ENCODE measurements around the gene NCMAP. TPM values are rescaled to one million over a fixed set of nuclear protein-coding genes. Genes with fewer than 3 reads are reported as not detected.

Gene NCMAP
- total RNA-seq, 2 experiments from 2014 or later: 0.20 to 0.31 TPM

- Mint-ChIP-seq H3K4me3 (no peak overlapping the region), H3K36me3 (ENCODE audit: low read depth) (no peaks in the 10 kb centered on the region), H3K9me3 (no peaks in the 10 kb centered on the region), H3K27me3 (ENCODE audit: low read depth) (no peaks in the 10 kb centered on the region), H3K27ac (no peak overlapping the region), H3K4me1 (ENCODE audit: low read depth) (no peaks in the 10 kb centered on the region)
- CTCF ChIA-PET: no interaction called here
- DNase-seq: no peak
- intact Hi-C loops (cut with micrococcal nuclease): no loop called here
Observed at GRCh38 chr1:24606296-24606605, 50.4 kb downstream of the NCMAP start.

- Mint-ChIP-seq H3K27me3 (ENCODE audit: low read depth) (no peaks in the 10 kb centered on the region), H3K4me1 (ENCODE audit: low read depth) (no peaks in the 10 kb centered on the region), H3K27ac (no peak overlapping the region), H3K36me3 (ENCODE audit: low read depth) (no peaks in the 10 kb centered on the region), H3K9me3 (no peaks in the 10 kb centered on the region), H3K4me3 (no peak overlapping the region)
- CTCF ChIA-PET: interaction anchor here (0.7 kb wide), 1 partner anchor 479 kb away, joined by 3 read pairs; no protein-coding TSS in a partner anchor
- no peak for DNase-seq
- intact Hi-C loops (cut with micrococcal nuclease): no loop called here
Observed at GRCh38 chr1:24606621-24607020, 50.7 kb downstream of the NCMAP start.

GRCh38 chr1:24609949-24610517 is 54.1 kb downstream of the NCMAP start:
- Mint-ChIP-seq H3K27me3 (ENCODE audit: low read depth) (no peaks in the 10 kb centered on the region), H3K4me1 (ENCODE audit: low read depth) (no peaks in the 10 kb centered on the region), H3K27ac (no peak overlapping the region), H3K9me3 (no peaks in the 10 kb centered on the region), H3K4me3 (no peak overlapping the region), H3K36me3 (ENCODE audit: low read depth) (no peaks in the 10 kb centered on the region)
- CTCF ChIA-PET: interaction anchor here (0.9 to 2.3 kb wide), 4 partner anchors 23 to 411 kb away, joined by 3 to 9 read pairs (median 4); no protein-coding TSS in a partner anchor
- no peak for DNase-seq
- intact Hi-C loops (cut with micrococcal nuclease): no loop called here

- H3K9me3 Mint-ChIP-seq: no peaks in the 10 kb centered on the region
- intact Hi-C loops (cut with micrococcal nuclease): no loop called here
- H3K4me3 Mint-ChIP-seq: no peak overlapping the region
- no peaks in the 10 kb centered on the region for H3K4me1 Mint-ChIP-seq (ENCODE audit: low read depth)
- no peaks in the 10 kb centered on the region for H3K36me3 Mint-ChIP-seq (ENCODE audit: low read depth)
- no peak overlapping the region for H3K27ac Mint-ChIP-seq
- peaks cover 2% of the 10 kb centered on the region for H3K27me3 Mint-ChIP-seq (ENCODE audit: low read depth)
- DNase-seq: no peak
- CTCF ChIA-PET: no interaction called here
Observed at GRCh38 chr1:24619376-24619775, 63.5 kb downstream of the NCMAP start.

- Mint-ChIP-seq H3K4me1 (ENCODE audit: low read depth) (no peaks in the 10 kb centered on the region), H3K27me3 (ENCODE audit: low read depth) (peaks cover 2% of the 10 kb centered on the region), H3K9me3 (no peaks in the 10 kb centered on the region), H3K4me3 (no peak overlapping the region), H3K36me3 (ENCODE audit: low read depth) (no peaks in the 10 kb centered on the region), H3K27ac (no peak overlapping the region)
- no peak for DNase-seq
- intact Hi-C loops (cut with micrococcal nuclease): no loop called here
- CTCF ChIA-PET: no interaction called here
Observed at GRCh38 chr1:24620678-24621077, 64.8 kb downstream of the NCMAP start.

GRCh38 chr1:24621121-24621520 is 65.2 kb downstream of the NCMAP start:
- DNase-seq: no peak
- Mint-ChIP-seq H3K9me3 (no peaks in the 10 kb centered on the region), H3K4me1 (ENCODE audit: low read depth) (no peaks in the 10 kb centered on the region), H3K36me3 (ENCODE audit: low read depth) (no peaks in the 10 kb centered on the region), H3K27me3 (ENCODE audit: low read depth) (no peaks in the 10 kb centered on the region), H3K27ac (no peak overlapping the region), H3K4me3 (no peak overlapping the region)
- CTCF ChIA-PET: no interaction called here
- intact Hi-C loops (cut with micrococcal nuclease): no loop called here

- H3K27ac Mint-ChIP-seq: no peak overlapping the region
- no peaks in the 10 kb centered on the region for H3K27me3 Mint-ChIP-seq (ENCODE audit: low read depth)
- no peak for DNase-seq
- no peaks in the 10 kb centered on the region for H3K36me3 Mint-ChIP-seq (ENCODE audit: low read depth)
- intact Hi-C loops (cut with micrococcal nuclease): no loop called here
- CTCF ChIA-PET: no interaction called here
- no peaks in the 10 kb centered on the region for H3K9me3 Mint-ChIP-seq
- no peaks in the 10 kb centered on the region for H3K4me1 Mint-ChIP-seq (ENCODE audit: low read depth)
- no peak overlapping the region for H3K4me3 Mint-ChIP-seq
Observed at GRCh38 chr1:24622218-24622617, 66.3 kb downstream of the NCMAP start.

GRCh38 chr1:24632832-24633175 is 76.9 kb downstream of the NCMAP start:
- intact Hi-C loops (cut with micrococcal nuclease): no loop called here
- no peaks in the 10 kb centered on the region for H3K9me3 Mint-ChIP-seq
- no peaks in the 10 kb centered on the region for H3K27me3 Mint-ChIP-seq (ENCODE audit: low read depth)
- no peak overlapping the region for H3K27ac Mint-ChIP-seq
- no peaks in the 10 kb centered on the region for H3K36me3 Mint-ChIP-seq (ENCODE audit: low read depth)
- H3K4me1 Mint-ChIP-seq (ENCODE audit: low read depth): peaks cover 2% of the 10 kb centered on the region
- no peak for DNase-seq
- no peak overlapping the region for H3K4me3 Mint-ChIP-seq
- CTCF ChIA-PET: interaction anchor here (0.6 to 2.2 kb wide), 6 partner anchors 31 to 483 kb away, joined by 3 to 11 read pairs (median 3); no protein-coding TSS in a partner anchor

- CTCF ChIA-PET: interaction anchor here (0.5 to 5.7 kb wide), 13 partner anchors 11 to 443 kb away, joined by 3 to 46 read pairs (median 4); partner anchors contain the start of gene NIPAL3
- Mint-ChIP-seq H3K27ac (no peak overlapping the region), H3K9me3 (no peaks in the 10 kb centered on the region), H3K4me1 (ENCODE audit: low read depth) (peaks cover 11% of the 10 kb centered on the region), H3K27me3 (ENCODE audit: low read depth) (no peaks in the 10 kb centered on the region), H3K4me3 (no peak overlapping the region), H3K36me3 (ENCODE audit: low read depth) (no peaks in the 10 kb centered on the region)
- DNase-seq: no peak
- intact Hi-C loops (cut with micrococcal nuclease): loop anchor here (1.0 to 5.0 kb wide), 6 partner anchors 48 to 563 kb away; partner anchors contain the start of gene NIPAL3
Observed at GRCh38 chr1:24635195-24635843, 79.4 kb downstream of the NCMAP start.

GRCh38 chr1:24636661-24637357 is 80.9 kb downstream of the NCMAP start:
- no peak for DNase-seq
- no peaks in the 10 kb centered on the region for H3K9me3 Mint-ChIP-seq
- H3K27ac Mint-ChIP-seq: no peak overlapping the region
- H3K27me3 Mint-ChIP-seq (ENCODE audit: low read depth): no peaks in the 10 kb centered on the region
- H3K36me3 Mint-ChIP-seq (ENCODE audit: low read depth): peaks cover 2% of the 10 kb centered on the region
- no peak overlapping the region for H3K4me3 Mint-ChIP-seq
- peaks cover 17% of the 10 kb centered on the region for H3K4me1 Mint-ChIP-seq (ENCODE audit: low read depth)
- intact Hi-C loops (cut with micrococcal nuclease): loop anchor here (5.0 kb wide), 2 partner anchors 50 to 565 kb away; no protein-coding TSS in a partner anchor
- CTCF ChIA-PET: interaction anchor here (0.7 to 5.7 kb wide), 11 partner anchors 27 to 437 kb away, joined by 3 to 46 read pairs (median 4); no protein-coding TSS in a partner anchor

GRCh38 chr1:24639094-24639493 is 83.2 kb downstream of the NCMAP start:
- peak overlapping the region; percentile 33 for H3K27ac Mint-ChIP-seq
- H3K36me3 Mint-ChIP-seq (ENCODE audit: low read depth): peaks cover 6% of the 10 kb centered on the region
- no peaks in the 10 kb centered on the region for H3K9me3 Mint-ChIP-seq
- peaks cover 18% of the 10 kb centered on the region for H3K4me1 Mint-ChIP-seq (ENCODE audit: low read depth)
- intact Hi-C loops (cut with micrococcal nuclease): loop anchor here (5.0 kb wide), 2 partner anchors 52 to 567 kb away; no protein-coding TSS in a partner anchor
- H3K4me3 Mint-ChIP-seq: no peak overlapping the region
- no peak for DNase-seq
- CTCF ChIA-PET: interaction anchor here (0.9 to 5.7 kb wide), 2 partner anchors 248 to 439 kb away, joined by 3 to 46 read pairs; no protein-coding TSS in a partner anchor
- no peaks in the 10 kb centered on the region for H3K27me3 Mint-ChIP-seq (ENCODE audit: low read depth)

GRCh38 chr1:24639881-24640280 is 84.0 kb downstream of the NCMAP start:
- CTCF ChIA-PET: interaction anchor here (0.9 to 5.7 kb wide), 2 partner anchors 249 to 440 kb away, joined by 3 to 46 read pairs; no protein-coding TSS in a partner anchor
- intact Hi-C loops (cut with micrococcal nuclease): loop anchor here (5.0 to 10.0 kb wide), 3 partner anchors 53 to 1085 kb away; partner anchors contain the start of gene ID3
- no peaks in the 10 kb centered on the region for H3K27me3 Mint-ChIP-seq (ENCODE audit: low read depth)
- peaks cover 14% of the 10 kb centered on the region for H3K36me3 Mint-ChIP-seq (ENCODE audit: low read depth)
- DNase-seq: no peak
- no peak overlapping the region for H3K4me3 Mint-ChIP-seq
- peaks cover 25% of the 10 kb centered on the region for H3K4me1 Mint-ChIP-seq (ENCODE audit: low read depth)
- H3K27ac Mint-ChIP-seq: no peak overlapping the region
- no peaks in the 10 kb centered on the region for H3K9me3 Mint-ChIP-seq

Measured in activated naive CD4-positive, alpha-beta T cell treated with anti-CD3 and anti-CD28 coated beads for 36 hours (primary cell).